ENCODE measurements around the gene UNCX.

DNA sequence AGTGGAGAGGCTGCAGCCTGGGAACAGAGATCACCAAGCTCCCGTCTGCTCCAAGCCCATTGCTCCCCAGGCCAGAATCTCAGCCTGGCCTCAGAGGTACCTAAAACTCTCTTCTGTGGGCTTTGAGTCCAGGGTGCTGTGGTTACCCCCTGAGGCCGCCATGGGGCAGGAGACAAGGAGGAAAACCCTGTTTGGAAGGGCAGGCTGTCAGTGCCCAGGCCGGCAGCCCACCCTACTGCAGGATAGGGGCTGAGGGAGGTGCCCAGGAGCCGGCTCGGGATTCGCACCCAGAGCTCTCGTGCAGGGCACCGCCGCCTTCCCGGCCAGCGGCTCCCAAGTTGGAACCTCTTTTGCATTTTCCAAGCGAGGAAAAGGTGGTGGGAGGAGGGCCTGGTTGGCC lies 24.5 kb downstream of the UNCX start:
- TF ChIP-seq, protein P1, sequence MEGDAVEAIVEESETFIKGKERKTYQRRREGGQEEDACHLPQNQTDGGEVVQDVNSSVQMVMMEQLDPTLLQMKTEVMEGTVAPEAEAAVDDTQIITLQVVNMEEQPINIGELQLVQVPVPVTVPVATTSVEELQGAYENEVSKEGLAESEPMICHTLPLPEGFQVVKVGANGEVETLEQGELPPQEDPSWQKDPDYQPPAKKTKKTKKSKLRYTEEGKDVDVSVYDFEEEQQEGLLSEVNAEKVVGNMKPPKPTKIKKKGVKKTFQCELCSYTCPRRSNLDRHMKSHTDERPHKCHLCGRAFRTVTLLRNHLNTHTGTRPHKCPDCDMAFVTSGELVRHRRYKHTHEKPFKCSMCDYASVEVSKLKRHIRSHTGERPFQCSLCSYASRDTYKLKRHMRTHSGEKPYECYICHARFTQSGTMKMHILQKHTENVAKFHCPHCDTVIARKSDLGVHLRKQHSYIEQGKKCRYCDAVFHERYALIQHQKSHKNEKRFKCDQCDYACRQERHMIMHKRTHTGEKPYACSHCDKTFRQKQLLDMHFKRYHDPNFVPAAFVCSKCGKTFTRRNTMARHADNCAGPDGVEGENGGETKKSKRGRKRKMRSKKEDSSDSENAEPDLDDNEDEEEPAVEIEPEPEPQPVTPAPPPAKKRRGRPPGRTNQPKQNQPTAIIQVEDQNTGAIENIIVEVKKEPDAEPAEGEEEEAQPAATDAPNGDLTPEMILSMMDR (optimal IDR thresholded peaks at IDR 0.05 in 1 of 3, IDR thresholded peaks at IDR 0.05 in 1 of 3, conservative IDR thresholded peaks at IDR 0.05 in 1 of 3; ENCODE audit: extremely low read depth in 1 of 3, insufficient read depth in 2 of 3, low read length in 3 of 3), result no peak
- no peak for TF ChIP-seq EZH2 (IDR thresholded peaks at IDR 0.05; ENCODE audit: low read length)

Measured in keratinocyte (primary cell).